ENCODE data around the gene SEMA3C. TPM values are rescaled to one million over a fixed set of nuclear protein-coding genes. Genes with fewer than 3 reads are reported as not detected.

Gene SEMA3C
- total RNA-seq, 1 donor from 2014 or later: 37.2 TPM

GRCh38 chr7:80838643-80839042 lies 80.2 kb downstream of the SEMA3C start:
- H3K27me3 ChIP-seq: no peaks in the 10 kb centered on the region
- no peak overlapping the region for H3K27ac ChIP-seq
- DNase-seq (no peak), ATAC-seq (no peak)
- H3K36me3 ChIP-seq: no peaks in the 10 kb centered on the region
- intact Hi-C loops (cut with DNase I): no loop called here
- peaks cover 6% of the 10 kb centered on the region for H3K4me1 ChIP-seq
- no peak overlapping the region for H3K4me3 ChIP-seq
- no peaks in the 10 kb centered on the region for H3K9me3 ChIP-seq
- TF ChIP-seq CTCF (IDR thresholded peaks at IDR 0.05): no peak

GRCh38 chr7:80837345-80837744 lies 81.5 kb downstream of the SEMA3C start:
- DNase-seq (no peak), ATAC-seq (no peak)
- Histone ChIP-seq H3K4me1 (no peaks in the 10 kb centered on the region), H3K36me3 (no peaks in the 10 kb centered on the region), H3K27ac (no peak overlapping the region), H3K4me3 (no peak overlapping the region), H3K9me3 (no peaks in the 10 kb centered on the region), H3K27me3 (no peaks in the 10 kb centered on the region)
- intact Hi-C loops (cut with DNase I): no loop called here
- TF ChIP-seq CTCF (IDR thresholded peaks at IDR 0.05): no peak

- Histone ChIP-seq H3K27me3 (no peaks in the 10 kb centered on the region), H3K27ac (no peak overlapping the region), H3K36me3 (no peaks in the 10 kb centered on the region), H3K4me1 (no peaks in the 10 kb centered on the region), H3K9me3 (no peaks in the 10 kb centered on the region), H3K4me3 (no peak overlapping the region)
- DNase-seq: no peak
- ATAC-seq: no peak
- no peak for TF ChIP-seq CTCF (IDR thresholded peaks at IDR 0.05)
- intact Hi-C loops (cut with DNase I): no loop called here
These were observed 83.6 kb downstream of the SEMA3C start for GRCh38 chr7:80835251-80835650.

GRCh38 chr7:80833289-80834268 lies 85.3 kb downstream of the SEMA3C start:
- Histone ChIP-seq H3K27ac (no peak overlapping the region), H3K9me3 (no peaks in the 10 kb centered on the region), H3K27me3 (no peaks in the 10 kb centered on the region), H3K4me3 (no peak overlapping the region), H3K4me1 (no peaks in the 10 kb centered on the region), H3K36me3 (no peaks in the 10 kb centered on the region)
- TF ChIP-seq CTCF (IDR thresholded peaks at IDR 0.05): no peak
- ATAC-seq (no peak), DNase-seq (no peak)
- intact Hi-C loops (cut with DNase I): no loop called here

GRCh38 chr7:80832006-80832405 lies 86.8 kb downstream of the SEMA3C start:
- Histone ChIP-seq H3K4me1 (peaks cover 8% of the 10 kb centered on the region), H3K36me3 (no peaks in the 10 kb centered on the region), H3K4me3 (no peak overlapping the region), H3K27me3 (no peaks in the 10 kb centered on the region), H3K9me3 (no peaks in the 10 kb centered on the region), H3K27ac (no peak overlapping the region)
- intact Hi-C loops (cut with DNase I): no loop called here
- TF ChIP-seq CTCF (IDR thresholded peaks at IDR 0.05): no peak
- no peak for DNase-seq
- no peak for ATAC-seq

Data from upper lobe of right lung (tissue), 1 donor.